ENCODE measurements around the gene NADK2. TPM values are rescaled to one million over a fixed set of nuclear protein-coding genes. Genes with fewer than 3 reads are reported as not detected.

The NADK2 gene
- total and polyA plus RNA-seq, 2 donors (not counting 3 experiments of a cell fraction or from before 2014, with no cell fraction given): 4.0 to 20.3 TPM

GRCh38 chr5:36242534-36243485, 1.1 kb upstream of the NADK2 start:
- no peaks in the 10 kb centered on the region for H4K20me1 ChIP-seq (replicated peaks; ENCODE audit: control insufficient read depth, extremely low read depth, insufficient read depth, low read length)
- H3K36me3 ChIP-seq (ENCODE audit: control insufficient read depth in 2 of 2, extremely low read depth in 1 of 2, insufficient read depth in 2 of 2, low read length in 2 of 2): no peaks in the 10 kb centered on the region
- no peaks in the 10 kb centered on the region for H3K9me1 ChIP-seq (replicated peaks; ENCODE audit: control insufficient read depth, extremely low read depth, insufficient read depth, low read length)
- peak overlapping the region; percentile 85 for H2AFZ ChIP-seq (ENCODE audit: low read depth, low read length)
- H3K27ac ChIP-seq (ENCODE audit: insufficient read depth, low read depth, low read length): peak overlapping the region; percentile 71
- dilution Hi-C loops (cut with MboI; ENCODE audit: extremely low pct_ligation_motif_present, low sequenced_read_pairs) (no loop called here), intact Hi-C loops (cut with micrococcal nuclease) (loop anchor here (1.0 to 10.0 kb wide), 3 partner anchors 91 to 634 kb away; partner anchors contain the start of genes NIPBL and SKP2)
- peaks cover 16% of the 10 kb centered on the region for H3K4me1 ChIP-seq (ENCODE audit: control insufficient read depth, extremely low read depth, insufficient read depth, low read length)
- DNase-seq (ENCODE audit: low read depth, low spot score) (no peak), FAIRE-seq (no peak)
- TF ChIP-seq EZH2 (IDR thresholded peaks at IDR 0.05; ENCODE audit: borderline replicate concordance, low read depth, low read length, severe bottlenecking) (no peak), POLR2AphosphoS5 (IDR thresholded peaks at IDR 0.05; ENCODE audit: insufficient read depth, low read depth, low read length) (no peak), JUN (IDR thresholded peaks at IDR 0.05; ENCODE audit: borderline replicate concordance, insufficient read depth, insufficient read length, low read depth) (no peak), GATA2 (IDR thresholded peaks at IDR 0.05; ENCODE audit: insufficient read depth, insufficient read length, low read depth, low read length) (no peak), CTCF (IDR thresholded peaks at IDR 0.05; ENCODE audit: extremely low read depth in 1 of 2, insufficient read depth in 1 of 2, low read depth in 1 of 2, low read length in 2 of 2) (no peak), FOS (IDR thresholded peaks at IDR 0.05; ENCODE audit: borderline replicate concordance, insufficient read depth, low read length) (no peak), MYC (IDR thresholded peaks at IDR 0.05; ENCODE audit: low read depth, low read length) (no peak), POLR2A (IDR thresholded peaks at IDR 0.05; ENCODE audit: low read depth, low read length) (no peak), MAX (IDR thresholded peaks at IDR 0.05; ENCODE audit: insufficient read depth, insufficient read length) (no peak)
- no peaks in the 10 kb centered on the region for H3K9me3 ChIP-seq (replicated peaks; ENCODE audit: control insufficient read depth, insufficient read depth, low read length)
- POLR2A ChIA-PET: interaction anchor here (0.6 to 1.2 kb wide), 2 partner anchors 92 to 335 kb away, joined by 4 to 6 read pairs; no protein-coding TSS in a partner anchor
- H3K79me2 ChIP-seq (ENCODE audit: control insufficient read depth, insufficient read depth, low read length): peaks cover 7% of the 10 kb centered on the region
- BruUV-seq (replicated peaks): TSS peak; percentile 29
- H3K9ac ChIP-seq (replicated peaks; ENCODE audit: extremely low read depth, insufficient read depth, low read length): peak overlapping the region; percentile 74
- peak overlapping the region; percentile 53 for H3K4me2 ChIP-seq (ENCODE audit: insufficient read depth, low read length)
- peak overlapping the region; percentile 6 to 59 (median 19) for H3K4me3 ChIP-seq (replicated peaks in 1 of 3; ENCODE audit: insufficient read depth in 1 of 3, low read depth in 1 of 3, low read length in 3 of 3)
- CTCF ChIA-PET: interaction anchor here (0.8 to 3.5 kb wide), 18 partner anchors 9 to 634 kb away, joined by 3 to 44 read pairs (median 4); partner anchors contain the start of genes LMBRD2, NIPBL, RANBP3L and SKP2
- H3K27me3 ChIP-seq (ENCODE audit: control insufficient read depth in 2 of 2, insufficient read depth in 2 of 2, low read length in 2 of 2): no peaks in the 10 kb centered on the region

All from endothelial cell of umbilical vein (primary cell).